ENCODE results near the gene CLIC3.

CLIC3 gene

DNA sequence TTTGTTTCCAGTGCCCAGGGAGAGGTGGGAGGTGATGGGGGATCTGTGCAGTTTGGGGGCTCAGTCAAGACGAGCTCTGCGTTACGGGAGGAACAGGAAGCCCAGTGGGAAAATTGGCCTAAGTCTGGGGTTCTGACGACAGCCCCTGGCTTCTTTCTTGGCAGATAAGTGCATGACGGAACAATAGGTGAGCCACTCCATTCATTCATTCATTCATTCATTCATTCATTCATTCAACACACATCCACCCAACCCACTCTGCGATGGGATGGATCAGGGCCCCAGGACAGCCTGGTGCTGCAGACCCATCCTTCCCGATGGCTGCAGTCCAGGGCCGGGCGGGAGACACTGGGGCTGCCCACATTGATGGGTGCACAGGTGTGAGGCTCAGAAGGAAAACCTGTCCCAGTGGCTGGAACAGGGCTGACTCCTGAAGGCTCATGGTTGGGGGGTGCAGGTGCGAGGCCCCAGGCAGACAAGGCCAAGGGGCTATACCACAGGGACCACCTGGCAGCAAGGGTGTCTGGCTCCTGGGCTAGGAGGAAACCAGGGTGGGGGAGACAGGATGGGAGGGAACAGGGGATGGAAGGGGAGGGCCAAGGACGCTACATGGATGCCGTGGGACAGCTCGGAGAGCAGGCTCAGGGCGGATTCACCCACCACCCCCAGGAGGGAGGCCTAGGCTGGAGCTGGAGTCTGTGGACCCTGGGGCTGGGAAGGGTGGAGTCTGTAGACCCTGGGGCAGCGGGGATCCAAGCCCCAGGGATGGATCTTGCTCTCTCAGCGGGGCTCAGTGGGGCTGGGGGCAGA, 15.5 kb downstream of the CLIC3 start:
- DNase-seq (ENCODE audit: low read depth, low spot score): no peak

DNA sequence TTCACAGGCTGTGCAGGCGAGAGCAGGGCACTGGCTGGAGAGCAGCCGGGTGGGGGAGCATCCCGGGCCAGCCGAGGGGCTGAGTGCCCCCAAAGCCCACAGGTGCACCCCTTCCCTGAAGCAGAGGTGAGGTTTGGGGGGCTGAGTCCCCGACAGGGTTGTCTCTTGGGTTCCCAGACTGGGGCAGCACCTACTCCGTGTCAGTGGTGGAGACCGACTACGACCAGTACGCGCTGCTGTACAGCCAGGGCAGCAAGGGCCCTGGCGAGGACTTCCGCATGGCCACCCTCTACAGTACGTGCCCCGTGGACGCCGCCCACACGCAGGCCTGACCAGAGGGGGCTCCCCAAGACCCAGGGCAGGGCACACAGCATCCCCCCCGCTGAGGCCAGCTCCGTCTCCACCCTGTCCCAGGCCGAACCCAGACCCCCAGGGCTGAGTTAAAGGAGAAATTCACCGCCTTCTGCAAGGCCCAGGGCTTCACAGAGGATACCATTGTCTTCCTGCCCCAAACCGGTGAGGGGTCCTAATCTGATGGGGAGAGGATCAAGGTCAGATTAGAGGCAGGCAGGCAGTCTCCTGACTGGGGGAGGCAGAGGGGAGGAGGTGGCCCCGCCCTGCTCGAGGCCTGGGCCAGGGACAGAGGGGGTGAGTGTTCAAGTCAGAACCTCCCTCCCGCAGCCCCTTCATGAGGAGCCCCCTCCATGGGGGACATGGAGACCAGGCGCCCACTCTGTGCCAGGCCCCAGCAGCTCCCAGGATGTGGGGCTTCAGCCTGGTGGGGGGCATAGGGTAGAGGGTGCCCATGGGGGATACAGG, 16.4 kb downstream of the CLIC3 start:
- no peak for DNase-seq (ENCODE audit: low read depth, low spot score)

DNA sequence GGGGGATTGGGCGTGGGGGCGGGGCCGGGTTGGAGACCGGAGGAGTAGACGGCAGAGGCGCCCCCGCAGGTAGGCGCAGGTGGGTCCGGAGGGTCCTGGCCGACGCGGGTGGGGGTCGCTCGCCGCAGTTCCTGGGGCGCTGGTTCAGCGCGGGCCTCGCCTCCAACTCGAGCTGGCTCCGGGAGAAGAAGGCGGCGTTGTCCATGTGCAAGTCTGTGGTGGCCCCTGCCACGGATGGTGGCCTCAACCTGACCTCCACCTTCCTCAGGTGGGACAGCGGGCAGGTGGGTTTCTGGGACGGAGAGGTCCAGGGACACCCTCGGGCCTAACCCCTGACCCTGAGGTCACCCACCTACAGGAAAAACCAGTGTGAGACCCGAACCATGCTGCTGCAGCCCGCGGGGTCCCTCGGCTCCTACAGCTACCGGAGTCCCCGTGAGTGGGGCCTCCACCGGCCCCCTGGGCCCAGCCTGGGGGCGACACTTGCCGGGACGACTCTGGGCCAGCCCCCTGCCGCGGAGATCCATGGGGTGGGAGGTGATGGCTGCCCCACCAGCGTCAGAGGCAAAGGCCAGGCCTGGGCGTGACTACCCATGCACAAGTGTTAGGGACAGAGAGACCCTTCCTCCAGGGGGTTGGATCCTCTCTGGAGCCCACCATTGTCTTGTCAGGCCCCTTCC, 17.4 kb downstream of the CLIC3 start:
- DNase-seq (ENCODE audit: low read depth, low spot score): no peak

DNA sequence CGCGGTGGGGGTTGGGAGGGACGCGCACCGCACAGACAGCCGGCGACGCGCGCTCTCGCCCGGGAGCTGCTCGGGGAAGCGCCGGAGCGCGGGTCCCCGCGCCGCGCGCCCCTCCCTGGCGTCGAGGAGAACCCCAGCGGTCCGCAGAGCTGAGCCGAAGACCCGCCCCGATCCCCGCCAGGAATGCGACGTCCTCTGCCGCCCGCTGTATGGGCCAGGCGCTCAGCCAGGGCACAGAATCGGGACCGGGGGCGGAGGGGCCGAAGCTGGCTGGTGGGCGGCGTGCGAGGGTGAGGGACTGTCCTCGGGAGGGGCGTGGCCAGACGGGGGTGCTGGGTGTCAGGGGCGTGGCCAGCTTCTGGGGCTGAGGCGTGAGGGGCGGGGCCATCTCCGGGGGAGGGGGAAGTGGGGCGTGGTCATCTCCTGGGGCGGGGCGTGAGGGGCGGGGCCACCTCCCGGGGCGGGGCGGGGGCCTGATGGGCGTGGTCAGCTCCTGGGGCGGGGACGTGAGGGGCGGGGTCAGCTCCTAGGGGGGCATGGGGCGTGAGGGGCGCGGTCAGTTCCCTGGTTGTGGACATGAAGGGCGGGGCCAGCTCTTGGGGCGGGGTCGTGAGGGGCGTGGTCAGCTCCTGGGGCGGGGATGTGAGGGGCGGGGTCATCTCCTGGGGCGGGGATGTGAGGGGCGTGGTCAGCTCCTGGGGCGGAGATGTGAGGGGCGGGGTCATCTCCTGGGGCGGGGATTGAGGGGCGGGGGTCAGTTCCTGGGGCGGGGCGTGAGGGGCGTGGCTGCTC, 18.1 kb downstream of the CLIC3 start:
- peak; percentile 23 for DNase-seq (ENCODE audit: low read depth, low spot score)

DNA sequence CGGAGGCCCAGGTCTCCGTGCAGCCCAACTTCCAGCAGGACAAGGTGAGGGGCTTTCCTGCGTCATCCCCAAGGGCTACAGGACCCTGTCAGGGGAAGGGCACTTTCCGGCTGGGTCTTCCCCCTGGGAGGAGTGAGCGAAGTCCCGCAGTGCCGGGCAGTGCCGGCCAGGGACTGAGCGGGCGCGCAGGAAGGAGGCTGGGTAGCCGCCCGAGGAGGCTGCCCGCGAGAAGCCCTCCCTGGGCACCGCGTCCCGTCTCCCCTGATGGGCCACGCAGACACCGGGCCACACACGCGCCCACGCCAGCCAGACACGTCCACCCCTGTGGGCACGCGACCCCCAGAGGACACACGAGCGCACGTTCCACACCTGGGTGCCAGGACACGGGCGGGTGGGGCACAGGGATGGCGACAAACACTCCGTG, 18.7 kb downstream of the CLIC3 start:
- no peak for DNase-seq (ENCODE audit: low read depth, low spot score)

DNA sequence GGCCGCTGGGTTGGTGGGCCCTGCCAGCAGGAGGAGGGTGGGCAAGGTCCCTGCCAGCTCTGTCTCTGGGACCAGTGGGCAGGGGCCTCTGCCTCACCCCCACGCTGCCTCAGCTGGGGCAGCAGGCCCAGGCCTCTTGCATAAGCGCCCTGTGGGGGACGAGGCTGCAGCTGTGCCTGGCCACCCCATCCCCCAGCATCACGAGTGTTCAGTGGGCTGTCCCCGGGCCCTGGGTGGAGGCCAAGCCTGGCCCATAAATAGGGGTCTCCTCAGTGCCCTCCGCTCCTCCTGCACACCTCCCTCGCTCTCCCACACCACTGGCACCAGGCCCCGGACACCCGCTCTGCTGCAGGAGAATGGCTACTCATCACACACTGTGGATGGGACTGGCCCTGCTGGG, 19.1 kb downstream of the CLIC3 start, which contains the start of gene PTGDS:
TSS of gene PTGDS (plus strand) at position 282 of the 400 bp plus-strand sequence. CDS start at position 357, 75 bp downstream.
- DNase-seq (ENCODE audit: low read depth, low spot score): no peak

DNA sequence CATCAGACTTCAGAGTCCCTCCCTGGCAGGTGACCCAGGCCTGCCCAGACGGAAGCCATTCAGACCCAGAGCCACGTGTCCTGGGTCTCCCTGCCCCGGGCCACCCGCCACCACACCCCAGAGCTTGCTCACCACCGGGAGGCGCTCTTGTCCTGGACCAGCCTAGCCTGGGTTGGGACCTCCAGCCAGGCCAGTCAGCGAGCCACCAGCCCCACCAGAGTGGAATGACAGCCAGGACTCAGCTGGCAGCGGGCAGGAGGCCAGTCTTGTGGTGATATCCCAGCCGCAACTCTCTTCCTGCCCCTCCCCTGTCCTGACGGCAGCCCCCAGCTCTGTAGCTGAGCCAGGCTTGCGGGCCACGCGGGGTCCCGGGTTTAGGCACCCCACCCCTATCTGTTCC, 20.7 kb downstream of the CLIC3 start:
- DNase-seq (ENCODE audit: low read depth, low spot score): no peak

DNA sequence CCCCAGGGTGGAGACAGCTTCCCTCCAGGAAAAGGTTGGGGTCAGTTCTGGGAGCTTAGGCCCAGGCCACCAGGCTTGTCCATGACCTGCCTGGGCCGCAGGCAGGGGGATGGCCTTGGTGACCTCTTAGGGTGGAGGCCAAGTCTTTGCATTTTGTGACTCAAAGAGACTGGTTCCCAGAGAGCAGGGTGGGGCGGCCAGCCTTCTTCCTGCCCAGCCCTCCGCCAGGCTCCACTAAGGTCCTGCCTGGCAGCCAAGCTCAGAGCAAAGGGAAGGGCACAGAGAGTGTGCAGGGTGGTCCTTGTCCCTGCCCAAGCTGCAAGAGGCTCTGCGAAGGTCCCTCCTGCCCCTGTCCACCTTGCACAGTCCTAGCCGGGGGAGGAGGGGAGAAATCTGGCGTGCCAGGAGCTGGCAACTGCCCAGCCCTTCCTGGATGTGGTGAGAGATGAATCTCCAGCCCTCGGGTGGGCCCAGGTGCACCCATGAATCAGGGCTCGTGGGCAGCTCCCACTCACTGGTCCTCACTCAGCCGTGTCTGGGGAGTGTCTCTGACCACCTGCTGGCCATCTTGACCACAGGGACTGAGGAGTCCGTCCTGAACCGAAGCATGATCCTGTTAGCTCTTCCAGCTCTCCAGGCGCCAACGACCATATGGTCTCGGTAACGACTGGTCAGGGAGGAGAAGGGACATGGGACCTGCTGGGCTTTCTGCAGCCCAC, 21.4 kb downstream of the CLIC3 start:
- no peak for DNase-seq (ENCODE audit: low read depth, low spot score)

DNA sequence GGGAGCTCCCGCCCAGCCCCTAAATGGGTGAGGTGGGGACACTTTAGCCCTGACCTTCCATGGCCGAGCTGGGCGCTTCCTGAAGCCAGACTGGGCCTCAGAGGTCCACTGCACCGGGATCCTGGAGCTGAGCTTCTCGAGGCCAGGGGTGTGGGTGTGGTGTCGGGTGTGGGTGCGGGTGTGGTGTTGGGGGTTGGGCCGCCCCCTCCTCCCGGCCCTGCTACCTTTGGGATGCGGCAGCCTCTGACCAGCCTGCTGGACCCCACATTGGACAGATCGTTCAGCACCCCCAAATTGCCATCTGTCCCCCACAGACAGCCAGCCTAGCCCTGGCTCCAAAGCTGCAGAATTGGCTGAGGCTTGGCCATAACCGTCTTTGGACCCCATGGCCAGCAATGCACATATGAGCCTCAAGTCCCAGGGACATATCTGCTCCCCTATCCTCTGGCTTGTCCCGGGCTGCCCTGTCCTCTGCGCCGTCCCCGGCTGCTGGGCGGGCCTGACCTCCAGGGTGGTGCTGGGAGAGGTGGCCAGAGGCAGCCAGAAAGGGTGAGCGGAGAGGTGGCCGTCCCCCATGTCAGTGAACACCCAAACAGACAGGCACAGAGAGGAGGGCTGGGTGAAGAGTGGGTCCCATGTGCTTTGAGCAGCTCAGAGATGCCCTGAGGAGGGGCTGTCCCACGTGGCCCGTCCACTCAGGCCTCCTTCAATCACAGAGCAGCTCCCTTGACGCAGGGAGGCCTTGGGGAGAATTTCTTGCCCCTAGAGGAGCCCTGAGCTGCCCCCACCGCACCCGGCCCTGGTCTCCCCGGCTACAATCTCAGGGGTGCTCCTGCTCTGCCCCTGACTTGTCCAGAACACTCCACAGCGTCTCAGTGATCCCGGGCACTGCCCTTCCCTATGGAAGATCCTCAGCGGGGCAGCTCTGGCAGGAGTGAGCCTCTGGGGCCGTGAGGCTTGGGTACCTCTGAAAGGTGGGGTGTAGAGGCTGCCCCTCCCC, 22.4 kb downstream of the CLIC3 start:
- DNase-seq (ENCODE audit: low read depth, low spot score): no peak

DNA sequence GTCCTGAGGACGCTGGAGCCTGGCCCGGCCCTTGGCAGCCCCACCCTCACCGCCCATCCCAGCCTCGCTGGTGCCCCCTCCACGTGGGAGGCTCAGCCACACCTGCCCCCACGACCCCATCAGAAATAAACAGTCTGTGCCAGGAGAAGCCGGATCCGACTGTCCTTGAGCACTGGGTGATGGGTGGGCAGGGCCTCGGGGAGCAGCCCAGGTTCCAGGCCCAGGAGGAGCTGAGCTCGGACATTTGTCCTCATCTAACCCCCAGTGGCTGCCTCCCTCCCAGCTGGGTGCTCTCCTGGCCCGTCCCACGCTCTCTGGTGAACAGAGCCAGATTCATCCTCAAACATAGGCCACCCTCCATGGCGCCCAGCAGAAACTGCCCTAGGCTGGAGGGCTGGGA, 23.6 kb downstream of the CLIC3 start:
- no peak for DNase-seq (ENCODE audit: low read depth, low spot score)

DNA sequence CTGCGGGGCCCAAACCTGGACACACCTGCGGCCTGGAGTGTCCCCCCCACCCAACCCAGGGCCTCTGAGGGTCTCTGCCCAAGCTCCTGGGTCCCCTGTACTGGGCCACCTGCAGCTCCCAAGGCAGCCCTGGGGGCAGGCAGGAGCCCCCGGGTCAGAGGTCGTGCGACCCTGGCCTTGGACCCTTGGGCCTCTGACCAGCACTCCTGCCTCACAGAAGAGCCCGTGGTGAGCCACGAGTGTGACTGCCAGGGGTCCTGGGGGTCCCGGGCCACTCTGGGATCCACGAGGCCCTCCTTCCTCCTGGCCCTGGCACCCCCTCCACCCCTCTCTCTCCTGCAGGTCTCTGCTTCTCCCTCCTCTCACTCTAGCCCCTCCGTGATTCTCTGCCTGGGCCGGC, 24.0 kb downstream of the CLIC3 start:
- no peak for DNase-seq (ENCODE audit: low read depth, low spot score)

DNA sequence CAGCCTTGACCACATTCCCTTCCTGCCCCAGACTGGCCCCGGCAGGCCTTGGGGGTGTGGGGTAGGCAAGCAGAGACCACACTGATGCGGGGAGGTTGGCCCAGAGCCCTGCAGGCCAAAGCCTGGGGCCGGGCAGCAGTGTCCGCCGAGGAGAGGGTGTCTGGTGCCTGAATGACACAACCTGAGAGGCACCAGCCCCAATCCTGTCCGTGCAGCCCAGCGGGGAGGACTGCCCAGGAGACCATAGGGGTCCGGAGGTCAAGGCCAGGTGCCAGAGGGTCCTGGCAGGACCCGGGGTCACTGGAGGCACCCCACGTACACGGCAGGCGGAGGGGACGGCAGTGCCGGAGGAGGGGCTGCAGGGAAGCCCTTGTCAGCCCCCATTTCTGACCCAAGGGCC, 24.6 kb downstream of the CLIC3 start:
- DNase-seq (ENCODE audit: low read depth, low spot score): no peak

DNA sequence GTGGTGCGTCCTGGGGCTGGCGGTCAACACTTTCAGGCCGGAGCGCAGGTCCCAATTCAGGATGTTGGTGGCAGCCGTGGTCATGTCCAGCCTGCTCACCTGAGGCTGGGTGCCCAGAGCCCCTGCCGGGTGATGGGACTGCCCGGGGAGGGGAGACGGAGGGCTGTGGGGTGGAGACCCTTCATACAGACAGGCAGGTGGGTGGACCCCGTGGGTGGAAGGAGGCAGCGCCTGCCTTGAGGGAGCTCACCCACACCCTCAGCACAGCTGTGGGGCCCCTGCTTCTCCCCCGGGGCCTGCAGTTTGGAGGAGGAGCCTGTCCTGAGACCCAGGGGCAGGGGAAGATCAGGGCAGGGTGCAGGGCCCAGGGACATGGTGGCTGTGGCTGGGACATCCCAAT, 26.0 kb downstream of the CLIC3 start:
- DNase-seq (ENCODE audit: low read depth, low spot score): no peak

DNA sequence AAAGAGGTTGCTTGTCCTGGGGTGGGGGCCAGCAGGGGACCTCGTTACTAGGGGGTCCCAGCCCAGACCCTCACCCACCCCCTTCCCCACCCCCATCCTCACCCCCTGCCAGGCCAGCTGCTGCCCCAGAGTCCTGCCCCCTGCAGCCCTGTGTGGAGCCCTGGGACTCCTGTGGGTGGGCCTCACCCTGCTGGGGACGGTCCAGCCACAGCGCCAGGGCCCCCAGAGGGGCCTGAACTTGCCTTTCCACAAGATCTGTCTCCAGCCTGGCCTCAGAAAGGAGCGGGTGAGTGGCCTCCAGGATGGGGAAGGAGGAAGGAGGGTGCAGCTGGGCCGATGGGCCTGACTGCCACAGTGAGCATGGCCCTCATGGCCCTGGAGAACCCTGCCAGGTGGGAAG, 26.6 kb downstream of the CLIC3 start:
- no peak for DNase-seq (ENCODE audit: low read depth, low spot score)

DNA sequence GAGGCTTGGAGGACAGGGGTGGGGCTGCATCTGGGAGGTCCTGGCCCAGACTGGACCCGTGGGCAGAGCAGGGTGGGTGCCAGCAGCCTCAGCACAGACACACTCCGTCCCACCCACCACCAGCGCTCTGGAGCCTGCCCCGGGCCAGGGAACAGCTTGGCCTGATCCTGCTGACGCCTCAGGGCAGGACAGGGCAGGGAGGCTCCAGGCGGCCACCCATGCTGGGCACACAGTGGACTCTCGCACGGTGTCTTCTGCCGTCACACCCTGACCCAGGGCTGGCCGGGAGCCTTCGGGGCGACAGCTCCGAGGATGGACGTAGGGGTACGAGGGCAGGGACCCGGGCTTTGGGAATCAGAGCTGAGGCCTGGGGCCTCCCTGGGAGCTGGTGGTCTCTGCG, 27.2 kb downstream of the CLIC3 start:
- DNase-seq (ENCODE audit: low read depth, low spot score): no peak

DNA sequence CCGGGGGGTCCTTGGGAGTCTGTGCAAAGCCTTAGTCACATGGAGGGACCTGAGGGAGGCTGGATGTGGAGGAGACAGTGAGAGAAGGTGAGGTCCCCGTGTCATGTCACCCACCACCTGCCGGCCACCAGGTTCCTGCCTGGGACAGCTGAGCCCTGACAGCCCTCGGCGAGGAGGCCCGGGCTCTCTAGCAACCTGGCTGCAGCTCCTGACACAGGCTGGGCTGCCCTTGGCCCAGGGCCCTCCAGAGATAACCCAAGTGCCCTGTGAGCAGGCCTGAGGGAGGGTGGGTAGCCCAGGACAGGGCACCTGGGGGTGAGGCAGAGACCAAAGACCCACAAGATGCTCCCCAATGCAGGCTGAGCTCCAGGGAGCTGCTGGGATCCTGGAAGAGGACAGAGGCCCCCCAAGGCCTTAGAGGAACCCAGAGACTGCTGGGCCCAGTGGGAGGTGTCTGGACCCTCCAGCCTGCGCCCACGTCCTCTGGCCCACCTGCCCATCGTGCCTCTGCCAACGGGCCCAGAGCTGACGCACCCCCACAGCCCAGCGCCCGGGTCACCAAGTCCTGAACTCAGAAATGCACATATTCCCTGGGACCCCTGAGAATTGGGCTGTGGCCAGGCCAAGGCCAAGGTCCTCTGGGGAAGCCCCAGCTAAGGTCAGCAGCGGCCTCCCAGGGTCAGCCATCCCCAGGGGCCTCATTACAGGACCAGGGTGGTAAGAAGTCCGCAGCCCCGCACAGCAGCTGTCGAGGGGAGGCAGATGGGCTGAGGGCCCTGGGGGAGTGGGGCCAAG, 27.8 kb downstream of the CLIC3 start:
- DNase-seq (ENCODE audit: low read depth, low spot score): no peak

DNA sequence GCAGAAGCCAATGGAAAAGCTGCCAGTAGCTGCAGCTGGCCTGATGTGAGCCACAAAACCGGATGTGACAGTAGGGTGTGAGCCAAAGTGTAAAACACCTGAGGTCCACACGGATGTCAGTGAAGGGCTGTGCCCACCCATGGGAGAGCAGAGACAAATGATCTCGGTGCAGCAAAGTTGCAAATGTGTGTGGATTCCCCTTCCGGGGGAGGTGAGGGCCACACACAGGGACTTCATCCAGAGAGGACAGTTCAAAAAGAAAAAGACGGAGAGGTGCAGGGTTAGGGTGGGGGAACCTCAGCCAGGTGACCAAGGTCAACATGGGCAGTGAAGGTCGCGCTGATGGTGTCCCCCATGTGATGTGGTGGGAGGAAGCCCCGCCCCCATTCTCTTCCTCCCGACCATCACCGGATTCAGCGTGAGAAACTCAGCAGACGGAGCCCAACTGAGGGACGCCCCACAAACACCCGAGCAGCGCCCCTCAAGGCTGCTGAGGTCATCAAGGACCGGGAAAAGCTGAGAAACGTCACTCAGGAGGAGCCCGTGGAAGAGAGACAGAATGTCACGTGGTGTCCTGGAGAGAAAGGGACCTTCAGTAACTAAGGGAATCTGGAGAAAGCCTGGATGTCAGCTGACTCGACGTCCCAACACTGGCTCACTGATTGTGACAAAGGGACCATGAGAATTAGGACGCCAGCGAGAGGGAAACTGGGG, 30.4 kb downstream of the CLIC3 start:
- no peak for DNase-seq (ENCODE audit: low read depth, low spot score)

DNA sequence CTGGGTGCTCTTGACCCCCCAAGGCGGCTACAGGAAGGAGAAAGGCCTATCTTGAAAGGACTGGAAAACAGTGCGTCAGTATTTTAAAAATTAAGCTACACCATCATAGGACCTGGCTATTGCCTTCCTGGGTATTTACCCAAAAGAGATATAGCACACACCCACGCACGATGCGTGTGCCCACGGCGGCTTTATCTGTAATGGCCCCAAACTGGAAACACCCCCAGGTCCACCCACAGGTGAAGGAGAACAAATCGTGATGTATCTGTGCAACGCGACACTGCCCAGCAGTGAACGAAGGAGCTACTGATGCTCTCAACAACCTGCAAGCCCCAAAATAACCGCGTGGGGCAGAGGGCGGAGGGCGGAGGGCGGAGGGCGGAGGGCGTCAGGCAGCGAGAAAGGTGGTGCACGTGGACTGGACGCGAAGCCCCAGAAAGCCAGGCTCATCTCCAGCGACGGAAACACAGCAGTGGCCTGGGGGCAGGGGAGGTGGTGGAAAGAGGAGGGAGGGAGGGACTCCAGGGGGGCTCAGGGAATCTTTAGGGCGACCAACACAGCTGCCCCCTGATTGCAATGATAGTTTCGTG, 31.4 kb downstream of the CLIC3 start:
- DNase-seq (ENCODE audit: low read depth, low spot score): no peak
